ENCODE results near the gene ITK.
"Not testable (repeated sequence)": the region's sequence is repeated elsewhere in the genome, so short reads cannot be mapped to it uniquely, and the experiment has no call there.

Gene ITK

GRCh38 chr5:157168286-157168685, 12.4 kb upstream of the ITK start:
- no peak for DNase-seq

- no peak for DNase-seq
These were observed 8.2 kb upstream of the ITK start for GRCh38 chr5:157172403-157172802.

- no peak for DNase-seq
These were observed 5.5 kb upstream of the ITK start for GRCh38 chr5:157175071-157175612.

GRCh38 chr5:157177953-157178352, 2.7 kb upstream of the ITK start:
- DNase-seq = peak; percentile 5

- DNase-seq = no peak
These were observed 1.7 kb upstream of the ITK start for GRCh38 chr5:157178966-157179365.

GRCh38 chr5:157182143-157182757, 1.6 kb downstream of the ITK start:
- DNase-seq = no peak

- no peak for DNase-seq
These were observed 3.6 kb downstream of the ITK start for GRCh38 chr5:157184117-157184670.

GRCh38 chr5:157185122-157185521, 4.5 kb downstream of the ITK start:
- not testable (repeated sequence) for DNase-seq

GRCh38 chr5:157186309-157187045, 5.8 kb downstream of the ITK start:
- DNase-seq = no peak

- DNase-seq = no peak
These were observed 6.6 kb downstream of the ITK start for GRCh38 chr5:157187046-157187754.

- no peak for DNase-seq
These were observed 7.6 kb downstream of the ITK start for GRCh38 chr5:157188270-157188669.

- DNase-seq = no peak
These were observed 8.6 kb downstream of the ITK start for GRCh38 chr5:157189223-157189622.

- no peak for DNase-seq
These were observed 13.2 kb downstream of the ITK start for GRCh38 chr5:157193699-157194424.

- DNase-seq = no peak
These were observed 15.4 kb downstream of the ITK start for GRCh38 chr5:157196045-157196444.

- DNase-seq = no peak
These were observed 16.4 kb downstream of the ITK start for GRCh38 chr5:157197086-157197485.

GRCh38 chr5:157198277-157198986, 17.8 kb downstream of the ITK start:
- DNase-seq = no peak

GRCh38 chr5:157201857-157202256, 21.2 kb downstream of the ITK start:
- DNase-seq = no peak

- DNase-seq = no peak
These were observed 22.8 kb downstream of the ITK start for GRCh38 chr5:157203417-157203816.

- peak; percentile 60 for DNase-seq
These were observed 24.1 kb downstream of the ITK start for GRCh38 chr5:157204765-157205164.

GRCh38 chr5:157205708-157206107, 25.1 kb downstream of the ITK start:
- no peak for DNase-seq

GRCh38 chr5:157210652-157211051, 30.0 kb downstream of the ITK start:
- DNase-seq = not testable (repeated sequence)

- peak; percentile 25 for DNase-seq
These were observed 31.7 kb downstream of the ITK start for GRCh38 chr5:157212307-157212706.
